ENCODE results near the gene ATF6.

The ATF6 gene

GRCh38 chr1:161989786-161990185, 223.7 kb downstream of the ATF6 start:
- Histone ChIP-seq H3K79me2 (ENCODE audit: insufficient read depth, low read depth) (no peaks in the 10 kb centered on the region), H2AFZ (ENCODE audit: low read depth) (no peak overlapping the region), H3K4me1 (ENCODE audit: low read depth, poor library complexity, severe bottlenecking) (peaks cover 8% of the 10 kb centered on the region), H3K27me3 (ENCODE audit: insufficient read depth, low read depth) (no peaks in the 10 kb centered on the region), H3K27ac (no peak overlapping the region), H3K4me2 (no peak overlapping the region), H3K4me3 (IDR thresholded peaks at IDR 0.05; ENCODE audit: insufficient read depth, low read depth, low read length) (no peak overlapping the region), H3K36me3 (ENCODE audit: insufficient read depth) (no peaks in the 10 kb centered on the region), H3K9ac (no peak overlapping the region), H4K20me1 (ENCODE audit: insufficient read depth) (no peaks in the 10 kb centered on the region)
- no peak for TF ChIP-seq CTCF (conservative IDR thresholded peaks at IDR 0.05; ENCODE audit: low read depth, low read length)

- H3K36me3 ChIP-seq (ENCODE audit: insufficient read depth): no peaks in the 10 kb centered on the region; the same call in 1 of the 2 replicates
- H3K4me2 ChIP-seq: no peak overlapping the region
- H3K27me3 ChIP-seq (ENCODE audit: insufficient read depth, low read depth): no peaks in the 10 kb centered on the region
- H4K20me1 ChIP-seq (ENCODE audit: insufficient read depth): no peaks in the 10 kb centered on the region
- H2AFZ ChIP-seq (ENCODE audit: low read depth): no peak overlapping the region
- no peak for TF ChIP-seq CTCF (conservative IDR thresholded peaks at IDR 0.05; ENCODE audit: low read depth, low read length)
- H3K79me2 ChIP-seq (ENCODE audit: insufficient read depth, low read depth): no peaks in the 10 kb centered on the region
- H3K4me1 ChIP-seq (ENCODE audit: low read depth, poor library complexity, severe bottlenecking): peaks cover 8% of the 10 kb centered on the region
- H3K9ac ChIP-seq: no peak overlapping the region
- no peak overlapping the region for H3K27ac ChIP-seq
- no peak overlapping the region for H3K4me3 ChIP-seq (IDR thresholded peaks at IDR 0.05; ENCODE audit: insufficient read depth, low read depth, low read length)
Observed at GRCh38 chr1:161993576-161993975, 227.5 kb downstream of the ATF6 start.

- no peaks in the 10 kb centered on the region for H4K20me1 ChIP-seq (ENCODE audit: insufficient read depth)
- no peak for TF ChIP-seq CTCF (conservative IDR thresholded peaks at IDR 0.05; ENCODE audit: low read depth, low read length)
- H3K27ac ChIP-seq: no peak overlapping the region
- H3K4me3 ChIP-seq (IDR thresholded peaks at IDR 0.05; ENCODE audit: insufficient read depth, low read depth, low read length): no peak overlapping the region
- H3K79me2 ChIP-seq (ENCODE audit: insufficient read depth, low read depth): no peaks in the 10 kb centered on the region
- peaks cover 6% of the 10 kb centered on the region for H3K4me1 ChIP-seq (ENCODE audit: low read depth, poor library complexity, severe bottlenecking)
- H3K27me3 ChIP-seq (ENCODE audit: insufficient read depth, low read depth): no peaks in the 10 kb centered on the region
- H3K4me2 ChIP-seq: no peak overlapping the region
- H2AFZ ChIP-seq (ENCODE audit: low read depth): no peak overlapping the region
- no peak overlapping the region for H3K9ac ChIP-seq
- no peaks in the 10 kb centered on the region; the same call in 1 of the 2 replicates for H3K36me3 ChIP-seq (ENCODE audit: insufficient read depth)
Observed at GRCh38 chr1:161994175-161994668, 228.1 kb downstream of the ATF6 start.

- no peak for TF ChIP-seq CTCF (conservative IDR thresholded peaks at IDR 0.05; ENCODE audit: low read depth, low read length)
- Histone ChIP-seq H2AFZ (ENCODE audit: low read depth) (no peak overlapping the region), H3K27me3 (ENCODE audit: insufficient read depth, low read depth) (no peaks in the 10 kb centered on the region), H3K9ac (no peak overlapping the region), H3K36me3 (ENCODE audit: insufficient read depth) (no peaks in the 10 kb centered on the region; the same call in 1 of the 2 replicates), H3K4me2 (no peak overlapping the region), H3K4me3 (IDR thresholded peaks at IDR 0.05; ENCODE audit: insufficient read depth, low read depth, low read length) (no peak overlapping the region), H3K79me2 (ENCODE audit: insufficient read depth, low read depth) (no peaks in the 10 kb centered on the region), H3K4me1 (ENCODE audit: low read depth, poor library complexity, severe bottlenecking) (peaks cover 12% of the 10 kb centered on the region), H3K27ac (no peak overlapping the region), H4K20me1 (ENCODE audit: insufficient read depth) (no peaks in the 10 kb centered on the region)
Observed at GRCh38 chr1:161997152-161997551, 231.0 kb downstream of the ATF6 start.

All from KMS-11 (cell line).